Anterior cingulate cortex (tissue), 58 donors: ENCODE results near the gene COL16A1.
A peak's percentile ranks its signal among the peaks of the same experiment; 100 is the strongest.

Experiments
- DNase-seq, 58 donors: peaks; one replicate each; lab custom pipeline; 2025; lab: John Stamatoyannopoulos, UW

Gene COL16A1

DNA sequence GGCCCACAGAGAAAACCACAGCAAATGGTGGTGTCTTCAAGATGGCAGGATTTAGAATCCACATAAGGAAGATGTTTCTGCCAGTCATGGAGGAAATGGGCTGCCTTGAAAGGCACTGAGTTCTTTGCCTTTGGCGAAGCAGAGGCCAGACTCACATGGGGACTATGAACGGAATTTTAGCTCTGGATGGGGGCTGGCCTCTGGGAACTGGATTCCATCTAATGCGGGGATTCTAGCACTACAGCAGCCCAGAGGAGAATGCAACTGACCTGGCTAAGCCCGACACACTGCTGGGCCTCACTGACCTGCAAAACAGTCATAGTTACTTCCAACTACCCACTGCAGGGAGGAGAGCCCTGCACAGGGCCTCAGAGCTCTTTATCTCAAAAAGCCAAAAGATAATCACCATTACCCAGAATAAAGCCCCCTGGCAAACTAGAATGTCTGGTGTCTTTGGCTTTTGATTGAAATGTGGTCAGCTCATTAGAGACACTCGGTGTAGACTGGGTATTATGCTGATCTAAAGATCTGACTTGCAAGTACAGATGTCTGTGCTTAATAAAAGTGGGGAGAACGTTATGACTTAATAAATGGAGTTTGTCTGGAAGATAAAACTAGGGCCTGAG is 74.8 kb downstream of the COL16A1 start:
- no peak for DNase-seq

DNA sequence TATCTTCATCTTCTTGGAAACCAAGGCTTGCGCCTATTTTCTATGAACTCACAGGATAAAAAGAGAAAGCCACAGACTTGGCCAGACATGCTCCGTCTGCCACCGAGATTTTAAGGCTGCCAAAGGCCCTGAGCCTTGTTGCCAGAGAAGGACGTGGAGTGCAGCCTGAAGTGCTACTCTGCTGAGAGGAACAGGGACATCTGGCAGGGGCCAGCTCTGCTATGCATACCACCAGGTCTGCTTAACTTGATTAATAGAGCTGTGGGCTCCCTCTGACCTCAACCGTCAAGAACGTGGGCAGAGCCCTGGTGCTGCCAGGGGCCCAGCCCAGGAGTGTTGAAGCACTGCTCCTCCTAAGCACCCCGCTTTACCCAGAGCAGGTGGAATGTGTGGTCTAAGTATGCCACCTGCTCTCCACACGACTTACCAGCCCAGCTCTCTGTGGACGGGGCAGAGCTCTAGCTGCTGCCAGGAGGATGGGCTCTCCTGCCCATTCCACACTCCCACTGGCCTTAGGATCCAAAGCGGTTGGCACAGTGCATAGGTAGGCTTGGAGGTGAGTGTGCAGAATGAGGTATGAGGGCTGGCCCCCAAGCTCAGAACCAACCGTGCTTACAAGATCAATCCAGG is 75.8 kb downstream of the COL16A1 start:
- peak in 34 of 58 donors; percentile 8 to 76 (median 44) for DNase-seq

DNA sequence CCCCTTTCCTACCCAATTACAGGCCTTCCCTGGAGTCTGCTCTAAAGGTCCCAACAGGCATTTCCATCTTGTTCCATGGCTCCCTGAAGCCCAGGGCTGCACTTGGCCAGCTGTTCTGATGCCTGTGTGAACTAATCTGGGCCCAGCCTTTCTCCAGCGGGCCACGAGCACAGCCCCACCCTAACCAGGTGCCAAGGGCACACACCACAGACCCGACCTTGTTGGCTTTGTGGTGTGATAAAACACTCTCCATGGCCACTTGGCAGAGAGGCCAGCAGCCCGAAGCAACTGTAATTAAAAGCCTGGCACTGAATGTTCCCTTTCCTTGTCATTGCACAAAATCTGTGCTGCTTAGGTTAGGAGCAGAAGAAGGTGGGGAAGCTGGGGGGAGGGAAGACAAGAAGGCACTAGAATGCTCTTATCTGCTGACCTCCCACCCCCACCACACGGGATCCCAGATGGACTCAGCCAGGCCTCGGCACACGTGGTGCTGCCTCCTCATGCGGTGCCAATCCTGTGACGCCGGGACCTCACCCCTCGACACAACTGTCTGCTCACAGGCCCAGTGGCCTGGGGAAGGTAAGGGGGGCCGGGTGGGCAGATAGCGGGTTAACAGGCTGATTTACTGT is 76.4 kb downstream of the COL16A1 start:
- peak in 23 of 58 donors; percentile 7 to 76 (median 46) for DNase-seq

DNA sequence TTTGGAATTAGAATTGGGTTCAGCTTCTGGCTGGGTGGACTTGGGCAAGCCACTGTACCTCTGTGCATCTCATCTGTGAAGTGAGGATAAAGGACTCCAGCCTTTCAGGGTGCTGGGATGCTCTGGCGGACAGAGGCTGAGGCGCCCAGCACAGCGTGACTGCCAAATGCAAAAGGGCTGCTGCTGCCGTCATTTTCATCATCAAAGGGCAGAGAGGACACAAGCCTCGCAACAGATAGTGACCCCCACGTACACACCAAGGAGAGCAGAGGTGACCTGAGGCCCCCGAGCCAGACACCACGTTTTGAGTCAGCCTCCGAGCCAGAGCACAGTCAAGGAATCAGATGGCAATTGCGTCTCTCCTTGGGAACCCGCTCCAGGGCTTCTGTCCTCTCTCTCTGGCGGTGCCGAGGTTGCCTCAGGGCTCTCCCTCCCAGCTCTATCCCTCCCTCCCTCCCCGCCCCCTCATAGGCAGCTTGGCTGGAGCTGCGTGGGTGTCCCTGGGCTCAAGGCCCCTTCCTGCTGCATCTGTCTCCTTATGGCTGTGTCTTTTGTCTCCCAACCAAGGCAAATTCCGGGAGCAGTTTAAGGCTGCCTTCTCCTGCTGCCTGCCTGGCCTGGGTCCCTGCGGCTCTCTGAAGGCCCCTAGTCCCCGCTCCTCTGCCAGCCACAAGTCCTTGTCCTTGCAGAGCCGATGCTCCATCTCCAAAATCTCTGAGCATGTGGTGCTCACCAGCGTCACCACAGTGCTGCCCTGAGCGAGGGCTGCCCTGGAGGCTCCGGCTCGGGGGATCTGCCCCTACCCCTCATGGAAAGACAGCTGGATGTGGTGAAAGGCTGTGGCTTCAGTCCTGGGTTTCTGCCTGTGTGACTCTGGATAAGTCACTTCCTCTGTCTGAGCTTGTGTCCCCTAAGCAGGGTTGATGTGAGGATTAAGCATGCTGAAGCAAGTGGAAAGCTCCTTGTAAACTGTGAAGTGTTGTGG is 77.3 kb downstream of the COL16A1 start:
- DNase-seq, result peak in 29 of 58 donors; percentile 4 to 69 (median 36)

DNA sequence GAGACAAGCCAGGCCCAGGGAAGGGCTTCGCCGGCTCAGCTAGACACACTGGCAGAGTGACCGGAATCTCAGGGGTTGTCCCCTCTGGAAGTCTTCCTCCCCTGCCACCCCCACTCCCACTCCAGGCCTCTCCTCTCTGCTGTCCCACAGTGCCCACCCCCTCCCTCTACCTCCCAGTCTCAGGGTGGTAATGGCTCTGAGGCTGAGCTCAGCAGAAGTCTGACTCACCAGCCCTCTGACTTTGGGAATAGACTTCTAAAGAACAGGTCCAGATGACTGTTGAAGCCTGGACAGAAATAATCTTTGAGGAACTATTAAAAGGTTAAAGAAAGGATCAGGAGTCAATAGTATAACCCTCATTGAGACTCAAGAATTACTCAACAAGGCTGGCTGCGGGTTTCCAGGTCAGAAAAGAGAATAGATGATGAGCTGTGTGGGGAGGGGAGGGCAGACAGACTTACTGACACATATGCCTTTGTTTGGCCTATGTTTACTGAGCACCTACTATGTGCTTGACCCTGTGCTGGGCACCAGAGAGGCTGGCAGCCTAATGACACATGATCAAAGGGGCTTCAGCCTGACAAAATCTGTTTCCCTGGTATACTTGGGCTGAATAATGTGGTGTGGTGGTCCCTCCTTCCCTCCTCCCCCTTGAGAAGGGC is 78.1 kb downstream of the COL16A1 start:
- no peak for DNase-seq

DNA sequence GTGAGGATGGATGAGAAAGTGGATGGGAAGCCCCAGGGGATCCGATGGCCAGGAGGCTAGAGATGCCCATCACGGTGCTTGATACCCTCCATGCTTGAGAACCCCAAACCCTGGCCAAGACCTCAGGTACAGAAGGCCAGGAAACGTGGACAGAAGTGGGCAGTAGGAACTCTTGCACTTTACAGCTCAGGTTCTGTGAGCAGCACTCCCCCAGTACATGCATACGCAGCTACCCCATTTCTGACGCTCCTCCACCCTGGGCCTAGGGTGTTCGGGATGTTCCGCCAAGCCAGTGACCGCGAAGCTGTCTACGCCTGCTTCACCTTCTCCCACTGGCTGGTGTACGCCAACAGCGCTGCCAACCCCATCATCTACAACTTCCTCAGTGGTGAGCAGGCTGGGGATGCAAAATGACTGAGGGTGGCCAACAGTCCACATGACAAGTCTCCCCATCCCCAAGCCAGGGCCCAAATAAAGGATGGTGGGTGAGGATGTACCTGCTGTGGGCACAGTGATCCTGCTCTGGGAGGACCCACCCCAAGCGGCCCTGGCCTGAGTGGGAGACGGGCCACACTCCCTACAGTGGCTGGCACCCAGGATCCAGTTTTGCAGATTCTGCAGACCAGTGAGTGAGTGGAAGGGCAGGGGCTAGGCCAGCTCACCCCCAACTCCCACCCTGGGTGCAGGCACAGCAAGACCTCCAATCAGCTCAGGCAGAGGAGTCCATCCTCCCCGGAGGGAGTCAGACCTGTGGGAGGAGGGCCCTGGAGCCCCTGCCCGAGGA is 78.9 kb downstream of the COL16A1 start:
- no peak for DNase-seq

DNA sequence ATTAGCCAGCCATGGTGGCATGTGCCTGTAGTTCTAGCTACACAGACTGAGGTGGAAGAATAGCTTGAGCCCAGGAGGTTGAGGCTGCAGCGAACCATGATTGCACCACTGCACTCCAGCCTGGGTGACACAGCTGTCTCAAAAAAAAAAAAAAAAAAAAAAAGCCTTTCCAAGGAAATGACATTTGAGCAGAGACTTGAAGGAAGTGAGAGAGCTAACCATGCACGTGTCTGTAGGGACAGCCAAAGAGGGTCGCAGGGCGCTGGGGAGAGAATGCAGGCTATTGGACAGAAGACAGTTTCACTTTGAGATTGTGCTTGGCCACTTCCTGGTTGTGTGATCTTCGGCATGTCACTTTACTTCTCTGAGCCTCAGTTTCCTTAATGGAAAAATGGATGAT is 79.5 kb downstream of the COL16A1 start:
- no peak for DNase-seq

DNA sequence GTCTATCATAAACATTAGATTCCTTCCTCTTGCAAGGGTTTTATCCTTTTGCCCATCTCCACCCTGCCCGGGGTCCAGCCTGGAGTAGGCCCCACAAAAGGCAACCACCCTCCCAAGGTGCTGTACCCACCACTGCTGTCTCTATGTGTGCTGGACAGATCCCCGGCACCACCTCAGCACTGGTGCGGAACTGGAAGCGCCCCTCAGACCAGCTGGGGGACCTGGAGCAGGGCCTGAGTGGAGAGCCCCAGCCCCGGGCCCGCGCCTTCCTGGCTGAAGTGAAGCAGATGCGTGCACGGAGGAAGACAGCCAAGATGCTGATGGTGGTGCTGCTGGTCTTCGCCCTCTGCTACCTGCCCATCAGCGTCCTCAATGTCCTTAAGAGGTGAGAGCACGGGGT is 80.5 kb downstream of the COL16A1 start:
- DNase-seq, result no peak

DNA sequence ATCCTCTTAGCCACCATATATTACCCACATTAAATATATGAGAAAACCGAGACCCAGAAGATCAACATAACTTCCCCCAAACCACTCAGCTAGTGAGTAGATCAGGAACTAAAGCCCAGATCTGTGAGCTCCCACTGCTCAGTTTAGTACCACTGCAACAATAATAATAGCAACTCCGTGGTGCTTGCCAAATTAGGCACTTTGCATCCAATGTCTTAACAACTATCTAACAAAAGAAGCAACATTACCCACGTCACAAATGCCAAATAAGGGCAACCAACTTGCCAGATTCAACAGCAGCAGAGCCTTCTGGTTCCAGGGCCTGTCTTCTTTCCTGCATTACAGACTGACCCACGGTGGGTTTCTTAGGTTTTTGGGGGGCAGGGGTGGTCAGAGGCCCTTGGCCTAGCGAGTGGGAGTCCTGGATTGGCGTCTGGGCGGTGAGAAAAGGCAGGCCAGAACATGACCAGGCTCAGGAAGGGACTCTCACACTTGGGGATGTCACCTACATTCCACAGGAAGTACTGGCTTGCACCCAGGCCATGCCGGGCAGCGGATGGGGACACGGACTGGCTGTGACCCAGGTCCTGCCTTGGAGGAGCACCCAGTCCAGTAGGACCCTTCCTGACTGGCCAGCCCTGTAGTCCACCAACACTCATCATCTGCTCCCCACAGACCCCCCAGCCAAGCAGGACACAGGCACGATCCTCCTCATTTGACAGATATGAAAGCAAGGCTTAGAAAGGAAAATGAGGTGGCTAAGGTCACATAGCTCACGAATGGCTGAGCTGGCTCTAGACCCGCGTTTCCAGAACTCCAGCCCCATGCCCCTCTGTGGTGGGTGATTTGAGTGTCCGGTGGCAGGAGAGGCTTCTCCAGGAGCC is 81.7 kb downstream of the COL16A1 start:
- peak in 6 of 58 donors; percentile 6 to 34 (median 30) for DNase-seq

DNA sequence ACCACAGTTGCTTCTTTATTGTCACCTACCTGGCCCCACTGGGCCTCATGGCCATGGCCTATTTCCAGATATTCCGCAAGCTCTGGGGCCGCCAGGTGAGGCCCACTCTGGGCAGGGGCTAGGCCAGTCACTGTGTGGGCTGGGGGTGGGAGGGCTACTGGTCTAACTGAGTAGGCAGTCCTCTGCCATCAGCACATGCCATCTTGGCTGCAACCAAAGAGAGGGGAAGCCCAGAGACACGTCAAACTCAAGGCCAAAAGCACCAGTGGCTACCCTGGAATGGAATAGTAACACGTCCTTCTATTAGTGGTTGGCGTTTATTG is 82.4 kb downstream of the COL16A1 start:
- no peak for DNase-seq

DNA sequence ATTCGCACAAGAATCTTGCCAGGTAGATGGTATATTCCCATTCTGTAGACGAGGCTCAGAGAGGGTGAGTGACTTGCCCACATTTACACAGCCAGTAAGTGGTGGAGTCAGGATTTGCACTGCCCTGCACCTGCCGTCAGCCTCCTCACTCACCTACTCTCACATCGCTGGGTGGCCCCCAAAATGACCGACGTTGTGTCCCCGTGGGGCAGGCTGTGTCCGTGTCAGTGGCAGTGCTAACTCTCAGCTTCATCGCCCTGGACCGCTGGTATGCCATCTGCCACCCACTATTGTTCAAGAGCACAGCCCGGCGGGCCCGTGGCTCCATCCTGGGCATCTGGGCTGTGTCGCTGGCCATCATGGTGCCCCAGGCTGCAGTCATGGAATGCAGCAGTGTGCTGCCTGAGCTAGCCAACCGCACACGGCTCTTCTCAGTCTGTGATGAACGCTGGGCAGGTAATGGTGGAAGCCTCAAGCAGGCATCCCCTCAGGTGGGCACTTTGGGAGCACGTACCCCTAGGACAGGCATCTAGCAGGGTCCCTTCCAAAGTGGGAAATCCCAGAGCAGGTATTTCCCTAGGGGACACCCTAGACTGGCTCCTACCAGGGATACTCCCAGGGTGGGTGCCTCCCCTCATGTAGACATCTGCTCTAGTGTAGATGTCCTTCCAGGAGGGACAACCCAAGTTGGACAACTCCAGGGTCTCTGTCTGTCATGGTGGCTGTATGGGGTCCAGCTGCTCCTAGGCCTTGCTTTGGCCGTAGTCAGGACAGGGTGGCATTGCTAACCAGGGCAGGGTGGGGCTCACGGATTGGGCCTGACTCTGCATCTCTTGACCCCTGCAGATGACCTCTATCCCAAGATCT is 83.0 kb downstream of the COL16A1 start:
- no peak for DNase-seq

DNA sequence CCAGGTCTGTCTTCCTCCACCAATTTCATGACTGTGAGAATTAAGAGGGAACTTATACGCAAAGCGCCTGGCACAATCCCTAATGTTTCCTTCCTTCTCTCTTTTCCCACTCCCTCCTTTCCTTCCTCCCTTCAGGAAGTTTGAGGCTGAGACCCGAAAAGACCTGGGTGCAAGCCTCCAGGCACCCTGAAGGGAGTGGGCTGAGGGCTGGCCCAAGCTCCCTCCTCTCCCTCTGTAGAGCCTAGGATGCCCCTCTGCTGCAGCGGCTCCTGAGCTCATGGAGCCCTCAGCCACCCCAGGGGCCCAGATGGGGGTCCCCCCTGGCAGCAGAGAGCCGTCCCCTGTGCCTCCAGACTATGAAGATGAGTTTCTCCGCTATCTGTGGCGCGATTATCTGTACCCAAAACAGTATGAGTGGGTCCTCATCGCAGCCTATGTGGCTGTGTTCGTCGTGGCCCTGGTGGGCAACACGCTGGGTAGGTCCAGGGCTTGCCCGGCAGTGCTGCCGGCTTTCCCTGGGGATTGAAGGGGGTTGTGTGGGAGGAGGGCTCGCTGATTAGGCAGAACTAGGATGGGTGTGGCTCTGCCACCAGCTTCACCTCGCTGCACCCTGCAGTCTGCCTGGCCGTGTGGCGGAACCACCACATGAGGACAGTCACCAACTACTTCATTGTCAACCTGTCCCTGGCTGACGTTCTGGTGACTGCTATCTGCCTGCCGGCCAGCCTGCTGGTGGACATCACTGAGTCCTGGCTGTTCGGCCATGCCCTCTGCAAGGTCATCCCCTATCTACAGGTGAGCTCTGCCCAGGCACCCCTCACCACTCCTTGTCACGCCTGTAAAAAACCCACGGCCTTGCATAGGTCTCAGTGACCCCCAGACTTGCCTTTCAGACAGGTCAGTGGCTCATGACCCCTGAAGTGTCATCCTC is 84.6 kb downstream of the COL16A1 start:
- DNase-seq, result no peak

DNA sequence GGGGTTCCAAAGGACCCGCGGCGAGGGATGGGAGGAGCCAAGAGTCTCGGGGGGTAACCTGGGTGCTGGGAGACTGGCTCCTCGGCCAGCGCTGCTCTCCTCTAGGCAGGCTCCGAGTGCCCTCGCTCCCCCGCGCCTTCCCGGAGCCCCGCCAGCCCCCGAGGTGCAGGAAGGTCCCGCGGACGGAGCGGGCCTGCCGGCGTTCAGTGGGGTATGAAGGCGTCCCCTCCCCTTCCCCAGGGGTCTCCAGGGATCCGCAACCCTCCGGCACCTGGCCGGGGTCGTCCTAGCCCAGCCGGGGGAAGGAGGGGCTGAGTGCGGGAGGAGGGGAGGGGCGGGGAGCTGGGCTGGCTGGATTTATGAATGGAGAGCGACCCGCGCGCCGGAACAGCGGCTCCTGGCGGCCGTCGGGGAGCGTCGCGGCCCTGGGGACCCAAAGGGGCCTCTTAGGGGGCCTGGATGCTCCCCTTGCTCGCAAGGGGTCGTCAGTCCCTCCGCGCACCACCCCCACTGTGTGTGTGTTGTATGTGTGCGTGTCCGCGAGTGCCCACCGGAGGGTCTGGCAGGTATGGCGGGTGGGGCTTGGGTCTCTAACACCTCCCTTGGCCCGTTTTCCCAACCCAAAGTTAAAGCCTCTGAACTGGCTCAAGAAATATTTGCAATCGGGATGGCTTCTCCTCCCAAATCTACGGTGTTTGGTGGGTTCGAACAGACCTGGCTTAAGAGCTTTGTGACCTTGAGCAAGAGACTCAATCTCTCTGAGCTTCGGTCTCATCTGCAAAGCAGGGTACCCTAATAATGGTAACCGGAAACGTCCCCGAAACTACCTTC is 85.7 kb downstream of the COL16A1 start:
- no peak for DNase-seq

DNA sequence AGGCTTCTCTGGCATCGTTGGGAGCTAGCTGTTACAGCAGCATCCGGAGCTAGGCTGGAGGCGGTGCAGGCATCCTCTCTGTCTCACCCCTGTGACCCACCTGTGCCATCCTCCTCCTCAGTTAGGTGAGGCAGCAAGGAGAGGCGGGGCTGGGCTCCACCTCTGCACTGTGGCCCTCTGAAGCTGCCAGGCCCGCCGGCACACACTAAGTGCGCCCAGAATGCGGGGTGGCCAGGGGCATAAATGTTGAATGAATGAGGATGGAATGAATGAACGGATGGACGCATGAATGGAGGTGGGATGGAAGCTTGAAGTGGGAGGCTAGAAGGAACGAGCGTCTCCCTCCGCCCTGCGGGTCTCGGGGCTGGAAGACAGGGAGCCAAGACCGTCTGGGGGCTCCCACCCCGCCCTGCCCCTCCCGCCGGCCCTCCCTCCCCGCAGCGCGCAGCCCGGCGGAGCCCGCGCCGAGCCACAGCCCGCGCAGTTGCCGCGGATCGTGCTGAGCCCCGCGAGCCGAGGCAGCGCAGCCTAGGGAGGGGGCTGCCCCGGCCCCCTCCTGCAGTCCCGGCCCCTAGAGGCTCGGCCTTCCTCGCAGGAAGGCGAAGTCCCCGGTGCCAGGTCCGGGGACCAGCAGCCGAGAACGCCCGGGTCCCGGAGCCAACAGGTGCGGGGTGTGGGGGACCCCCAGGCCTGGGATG is 86.5 kb downstream of the COL16A1 start, which contains the start of gene HCRTR1:
Gene HCRTR1, plus strand, starts transcription at position 472 of the 698 bp plus-strand sequence. CDS start 1,504 bp downstream, outside the sequence.
- no peak for DNase-seq

DNA sequence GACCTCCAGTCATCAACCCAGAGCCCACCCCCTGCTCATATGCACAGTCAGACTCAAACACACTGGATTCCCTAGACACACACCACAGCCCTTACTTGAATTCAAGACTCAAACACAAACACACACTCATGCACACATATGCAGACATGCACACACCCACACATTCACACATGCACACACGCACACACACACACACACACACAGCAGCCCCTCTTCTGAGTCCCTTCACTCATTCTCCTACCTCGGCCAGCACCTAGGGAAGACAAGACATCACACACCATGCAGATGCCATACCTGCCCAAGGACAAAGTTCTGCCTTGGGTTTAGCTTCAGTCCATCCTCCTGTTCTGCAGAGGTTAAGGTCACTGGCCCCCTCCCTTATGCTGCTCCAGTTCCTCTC is 87.9 kb downstream of the COL16A1 start:
- DNase-seq, result no peak
